Smooth muscle cell (in vitro differentiated cells): ENCODE measurements around the gene TUG1. TPM values are rescaled to one million over a fixed set of nuclear protein-coding genes. Genes with fewer than 3 reads are reported as not detected.

ENCODE experiments used
- DNase-seq: peaks from one replicate; lab custom pipeline; 2025; ENCODE audit not compliant: unreplicated experiment; lab: John Stamatoyannopoulos, UW
- H2AFZ ChIP-seq: fragments of 200-600 bp; sonication (generic); 2 replicates; pipeline ENCODE4 v1.6.0; 2016; ENCODE audit warnings: antibody characterized with exemption, low read depth, mild to moderate bottlenecking
- H3F3A ChIP-seq: fragments of 200-600 bp; sonication (generic); 2 replicates; pipeline ENCODE4 v1.6.0; 2017; ENCODE audit warnings: antibody characterized with exemption, low read depth
- H3K27ac ChIP-seq: fragments of 200-600 bp; sonication (generic); 2 replicates; pipeline ENCODE4 v1.5.1; 2016; ENCODE audit warnings: low read depth, mild to moderate bottlenecking
- H3K27me3 ChIP-seq: fragments of 200-600 bp; sonication (generic); 2 replicates; pipeline ENCODE4 v1.6.1; 2016; ENCODE audit warnings: low read depth, mild to moderate bottlenecking
- H3K36me3 ChIP-seq: fragments of 200-600 bp; sonication (generic); 2 replicates; pipeline ENCODE4 v1.5.1; 2016; ENCODE audit warnings: low read depth
- H3K4me1 ChIP-seq: fragments of 200-600 bp; sonication (generic); 2 replicates; pipeline ENCODE4 v1.5.1; 2016; ENCODE audit warnings: low read depth
- H3K4me2 ChIP-seq: fragments of 200-600 bp; sonication (generic); 2 replicates; pipeline ENCODE4 v1.6.0; 2016; ENCODE audit warnings: mild to moderate bottlenecking
- H3K4me3 ChIP-seq: fragments of 200-600 bp; sonication (generic); 2 replicates; pipeline ENCODE4 v1.5.1; 2016; ENCODE audit warnings: mild to moderate bottlenecking
- H3K79me2 ChIP-seq: fragments of 200-600 bp; sonication (generic); 2 replicates; pipeline ENCODE4 v1.6.0; 2016; ENCODE audit warnings: low read depth, mild to moderate bottlenecking
- H3K9ac ChIP-seq: fragments of 200-600 bp; sonication (generic); 2 replicates; pipeline ENCODE4 v1.6.0; 2016; ENCODE audit warnings: low read depth
- H3K9me3 ChIP-seq: fragments of 200-600 bp; sonication (generic); replicated peaks from 2 replicates; pipeline ENCODE4 v1.5.1; 2016; ENCODE audit warnings: low read depth
- H4K20me1 ChIP-seq: fragments of 200-600 bp; sonication (generic); 2 replicates; pipeline ENCODE4 v1.6.0; 2016; ENCODE audit warnings: low read depth
- WGBS: methylation state at CpG from one replicate; pipeline ENCODE4 v1.1.7; 2016; ENCODE audit warnings: low lambda C conversion rate; 5-methylcytosine and 5-hydroxymethylcytosine counted together
- polyA plus RNA-seq: library from polyadenylated mRNA; unstranded; fragments of >200 nt; fragmentation: Nextera tagmentation; extraction: Ambion mirVana; gene quantifications from 2 replicates; pipeline ENCODE4 v1.2.1, GENCODE V29; 2016
- total RNA-seq: library from RNA; depleted of rRNA; stranded (reverse); fragments of >200 nt; gene quantifications from 2 replicates; pipeline ENCODE4 v1.2.3, GENCODE V29; 2014
- TF ChIP-seq, protein P1 (sequence below): fragments of 200-600 bp; sonication (generic); IDR thresholded peaks from 2 replicates; pipeline ENCODE4 v1.5.1; 2017; ENCODE audit warnings: borderline replicate concordance, mild to moderate bottlenecking, antibody characterized with exemption; ENCODE audit not compliant: insufficient read depth, poor library complexity, severe bottlenecking

Gene TUG1
- total and polyA plus RNA-seq, 2 experiments from 2014 or later = 30.6 to 119 TPM

DNA sequence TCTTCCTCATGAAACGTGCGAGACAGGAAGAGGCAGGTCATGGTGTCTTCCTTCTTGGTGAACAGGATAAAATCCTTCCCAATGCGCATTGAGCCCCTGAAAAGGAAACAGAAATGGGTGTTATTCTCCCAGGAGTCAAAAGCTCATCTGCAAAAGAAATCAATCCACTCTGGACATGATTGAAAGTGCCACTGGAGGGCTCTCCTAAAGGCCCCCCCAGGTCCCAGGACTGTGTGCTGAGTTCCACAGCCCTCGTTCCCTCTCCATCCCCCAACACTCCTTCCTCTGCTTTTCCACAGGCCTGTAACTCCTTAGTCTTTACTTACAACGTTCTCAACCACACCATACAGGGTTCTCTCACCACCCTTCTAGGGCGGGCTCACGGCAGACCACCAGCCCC is 22.7 kb upstream of the TUG1 start:
- Histone ChIP-seq H3K4me3 (no peak overlapping the region), H3K4me1 (peaks cover 22% of the 10 kb centered on the region), H3K79me2 (peaks cover 3% of the 10 kb centered on the region), H3K27ac (peak overlapping the region; percentile 67), H3K4me2 (no peak overlapping the region), H3F3A (no peaks in the 10 kb centered on the region), H3K36me3 (peaks cover 26% of the 10 kb centered on the region), H2AFZ (no peak overlapping the region), H3K9me3 (no peaks in the 10 kb centered on the region), H4K20me1 (peaks cover 26% of the 10 kb centered on the region), H3K27me3 (no peaks in the 10 kb centered on the region), H3K9ac (no peak overlapping the region)
- WGBS = 82% methylated on average over 7 of the region's 7 CpGs
- TF ChIP-seq, protein P1, sequence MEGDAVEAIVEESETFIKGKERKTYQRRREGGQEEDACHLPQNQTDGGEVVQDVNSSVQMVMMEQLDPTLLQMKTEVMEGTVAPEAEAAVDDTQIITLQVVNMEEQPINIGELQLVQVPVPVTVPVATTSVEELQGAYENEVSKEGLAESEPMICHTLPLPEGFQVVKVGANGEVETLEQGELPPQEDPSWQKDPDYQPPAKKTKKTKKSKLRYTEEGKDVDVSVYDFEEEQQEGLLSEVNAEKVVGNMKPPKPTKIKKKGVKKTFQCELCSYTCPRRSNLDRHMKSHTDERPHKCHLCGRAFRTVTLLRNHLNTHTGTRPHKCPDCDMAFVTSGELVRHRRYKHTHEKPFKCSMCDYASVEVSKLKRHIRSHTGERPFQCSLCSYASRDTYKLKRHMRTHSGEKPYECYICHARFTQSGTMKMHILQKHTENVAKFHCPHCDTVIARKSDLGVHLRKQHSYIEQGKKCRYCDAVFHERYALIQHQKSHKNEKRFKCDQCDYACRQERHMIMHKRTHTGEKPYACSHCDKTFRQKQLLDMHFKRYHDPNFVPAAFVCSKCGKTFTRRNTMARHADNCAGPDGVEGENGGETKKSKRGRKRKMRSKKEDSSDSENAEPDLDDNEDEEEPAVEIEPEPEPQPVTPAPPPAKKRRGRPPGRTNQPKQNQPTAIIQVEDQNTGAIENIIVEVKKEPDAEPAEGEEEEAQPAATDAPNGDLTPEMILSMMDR = no peak
- no peak for DNase-seq

DNA sequence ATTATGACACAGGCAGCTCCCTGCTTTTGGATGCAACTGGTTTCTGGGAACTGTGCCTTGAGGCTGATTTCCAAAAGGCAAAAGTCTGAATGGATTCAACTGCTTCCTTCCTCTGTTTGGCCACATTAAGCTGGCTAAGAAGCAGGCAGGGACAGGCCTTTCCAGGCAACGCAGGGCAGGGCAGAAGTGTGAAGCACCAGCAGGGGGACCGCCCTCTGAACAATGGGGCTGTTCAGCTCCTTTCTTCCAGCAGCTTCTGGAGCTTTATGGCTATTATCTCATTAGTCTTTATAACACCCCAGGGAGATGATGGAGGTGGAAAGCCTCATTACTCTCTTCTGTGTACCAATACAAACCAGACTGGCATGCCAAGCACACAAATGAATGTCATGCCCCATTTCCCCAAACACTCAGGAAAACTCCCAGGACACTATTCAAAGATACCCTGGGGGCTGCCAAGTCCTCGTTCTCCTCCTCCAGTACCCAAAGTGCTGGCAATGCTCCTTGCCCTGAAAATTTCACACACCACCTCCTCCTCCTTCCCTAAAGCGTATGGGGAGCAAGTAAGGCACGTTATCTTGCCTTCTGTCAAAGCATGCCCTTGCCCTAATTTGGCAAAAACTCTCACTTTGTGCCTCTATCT is 21.8 kb upstream of the TUG1 start:
- Histone ChIP-seq H3K27ac (no peak overlapping the region), H3K36me3 (peaks cover 22% of the 10 kb centered on the region)
- DNase-seq = no peak

GRCh38 chr22:30947816-30948454 is 21.1 kb upstream of the TUG1 start:
- no peak overlapping the region for H3K4me3 ChIP-seq
- no peak overlapping the region for H3K27ac ChIP-seq
- H3F3A ChIP-seq = no peaks in the 10 kb centered on the region
- no peaks in the 10 kb centered on the region for H3K9me3 ChIP-seq
- peaks cover 16% of the 10 kb centered on the region for H3K36me3 ChIP-seq
- H4K20me1 ChIP-seq = peaks cover 27% of the 10 kb centered on the region
- DNase-seq = no peak
- H3K9ac ChIP-seq = no peak overlapping the region
- 29% methylated on average over 2 of the region's 2 CpGs for WGBS
- peaks cover 3% of the 10 kb centered on the region for H3K79me2 ChIP-seq
- no peak overlapping the region for H3K4me2 ChIP-seq
- peaks cover 22% of the 10 kb centered on the region for H3K4me1 ChIP-seq
- no peaks in the 10 kb centered on the region for H3K27me3 ChIP-seq
- TF ChIP-seq, protein P1 = peak; percentile 61
- H2AFZ ChIP-seq = no peak overlapping the region

More for the DNA sequence above, 21.8 kb upstream of the TUG1 start:
- Histone ChIP-seq H3K79me2 (peaks cover 3% of the 10 kb centered on the region), H3K4me2 (no peak overlapping the region), H3K4me3 (no peak overlapping the region), H3K4me1 (peaks cover 22% of the 10 kb centered on the region), H3K9ac (no peak overlapping the region), H4K20me1 (peaks cover 26% of the 10 kb centered on the region), H3K9me3 (no peaks in the 10 kb centered on the region), H2AFZ (no peak overlapping the region), H3F3A (no peaks in the 10 kb centered on the region), H3K27me3 (no peaks in the 10 kb centered on the region)
- TF ChIP-seq, protein P1 = no peak
- WGBS = 80% methylated on average over 5 of the region's 5 CpGs
